Liver (tissue), 9 donors: ENCODE measurements around the gene RING1. TPM values are rescaled to one million over a fixed set of nuclear protein-coding genes. Genes with fewer than 3 reads are reported as not detected.

ENCODE experiments used
- DNase-seq: peaks from one replicate; pipeline ENCODE4 v3.0.0-alpha.2; 2017; ENCODE audit warnings: low spot score
- H3K27ac ChIP-seq, 2 donors: one replicate each; pipeline ENCODE4 v1.7.0; 2013; ENCODE audit warnings: inconsistent platforms in 2 of 2, low read length in 2 of 2, control low read depth in 1 of 2, low read depth in 1 of 2, mild to moderate bottlenecking in 1 of 2
- H3K27me3 ChIP-seq, 4 donors: one replicate each; pipeline versions ENCODE4 v1.6.1 to v1.7.0; 2013; ENCODE audit warnings: low read length in 3 of 4, inconsistent platforms in 1 of 4, mild to moderate bottlenecking in 1 of 4, moderate library complexity in 1 of 4; ENCODE audit not compliant: control insufficient read depth in 4 of 4, insufficient read depth in 4 of 4
- H3K36me3 ChIP-seq, 4 donors: one replicate each; pipeline versions ENCODE4 v1.6.1 to v1.7.0; 2013; ENCODE audit warnings: low read length in 3 of 4, mild to moderate bottlenecking in 3 of 4, low read depth in 1 of 4, moderate library complexity in 1 of 4; ENCODE audit not compliant: control insufficient read depth in 4 of 4, insufficient read depth in 3 of 4
- H3K4me1 ChIP-seq, 4 donors: one replicate each; pipeline versions ENCODE4 v1.6.1 to v1.7.0; 2013; ENCODE audit warnings: low read length in 3 of 4, mild to moderate bottlenecking in 3 of 4, moderate library complexity in 1 of 4; ENCODE audit not compliant: control insufficient read depth in 4 of 4, insufficient read depth in 4 of 4
- H3K4me3 ChIP-seq, 3 donors: one replicate each; pipeline versions ENCODE4 v1.6.1 to v1.7.0; 2013; ENCODE audit warnings: low read length in 3 of 3, control low read depth in 1 of 3, low read depth in 1 of 3, mild to moderate bottlenecking in 1 of 3
- H3K9ac ChIP-seq, 2 donors: one replicate each; pipeline ENCODE4 v1.7.0; 2013; ENCODE audit warnings: low read length in 2 of 2, mild to moderate bottlenecking in 2 of 2, moderate library complexity in 2 of 2, control low read depth in 1 of 2, low read depth in 1 of 2
- H3K9me3 ChIP-seq, 4 donors: one replicate each; pipeline versions ENCODE4 v1.6.1 to v1.7.0; 2013; ENCODE audit warnings: low read length in 3 of 4; ENCODE audit not compliant: control insufficient read depth in 4 of 4
- ATF3 ChIP-seq: IDR thresholded peaks from 2 replicates; pipeline ENCODE4 v1.6.1; 2016; ENCODE audit warnings: antibody characterized with exemption
- CTCF ChIP-seq: fragments of 150-350 bp; IDR thresholded peaks from 2 replicates; pipeline ENCODE4 v1.5.1; 2017; ENCODE audit warnings: improper control_type of control experiment, low read depth, low read length; ENCODE audit not compliant: missing input control
- EGR1 ChIP-seq, 2 donors: IDR thresholded peaks; 2 replicates each; pipeline ENCODE4 v1.6.1; 2016 to 2018; ENCODE audit warnings: antibody characterized with exemption in 2 of 2, low read depth in 2 of 2
- FOXA1 ChIP-seq: IDR thresholded peaks from 2 replicates; pipeline ENCODE4 v1.6.1; 2016; ENCODE audit warnings: antibody characterized with exemption
- FOXA2 ChIP-seq: IDR thresholded peaks from 2 replicates; pipeline ENCODE4 v1.6.1; 2016; ENCODE audit warnings: antibody characterized with exemption
- GABPA ChIP-seq, 2 donors: IDR thresholded peaks in 1 of 2; conservative IDR thresholded peaks in 1 of 2; 2 replicates each; pipeline ENCODE4 v1.6.1; 2016; ENCODE audit warnings: antibody characterized with exemption in 2 of 2, mild to moderate bottlenecking in 1 of 2, moderate library complexity in 1 of 2
- HNF4A ChIP-seq, 2 donors: conservative IDR thresholded peaks; 2 replicates each; pipeline ENCODE4 v1.6.1; 2016; ENCODE audit warnings: antibody characterized with exemption in 2 of 2, mild to moderate bottlenecking in 2 of 2
- HNF4G ChIP-seq: IDR thresholded peaks from 2 replicates; pipeline ENCODE4 v1.6.1; 2016; ENCODE audit warnings: antibody characterized with exemption
- JUND ChIP-seq, 2 donors: IDR thresholded peaks; 2 replicates each; pipeline ENCODE4 v1.6.1; 2016; ENCODE audit warnings: antibody characterized with exemption in 2 of 2
- MAX ChIP-seq: IDR thresholded peaks from 2 replicates; pipeline ENCODE4 v1.6.1; 2016; ENCODE audit warnings: antibody characterized with exemption
- NR2F2 ChIP-seq: IDR thresholded peaks from 2 replicates; pipeline ENCODE4 v1.6.1; 2016; ENCODE audit warnings: antibody characterized with exemption
- RAD21 ChIP-seq, 2 donors: IDR thresholded peaks; 2 replicates each; pipeline ENCODE4 v1.6.1; 2016; ENCODE audit warnings: antibody characterized with exemption in 2 of 2, mild to moderate bottlenecking in 2 of 2
- REST ChIP-seq: IDR thresholded peaks from 2 replicates; pipeline ENCODE4 v1.6.1; 2016; ENCODE audit warnings: antibody characterized with exemption, mild to moderate bottlenecking
- RXRA ChIP-seq, 2 donors: IDR thresholded peaks; 2 replicates each; pipeline ENCODE4 v1.6.1; 2017 to 2018; ENCODE audit warnings: antibody characterized with exemption in 2 of 2, mild to moderate bottlenecking in 1 of 2
- SP1 ChIP-seq: IDR thresholded peaks from 2 replicates; pipeline ENCODE4 v1.6.1; 2018; ENCODE audit warnings: antibody characterized with exemption, mild to moderate bottlenecking
- TAF1 ChIP-seq: conservative IDR thresholded peaks from 2 replicates; pipeline ENCODE4 v1.6.1; 2016; ENCODE audit warnings: antibody characterized with exemption, mild to moderate bottlenecking
- YY1 ChIP-seq: IDR thresholded peaks from 2 replicates; pipeline ENCODE4 v1.6.1; 2016; ENCODE audit warnings: antibody characterized with exemption, mild to moderate bottlenecking
- ZBTB33 ChIP-seq: IDR thresholded peaks from 2 replicates; pipeline ENCODE4 v1.6.1; 2016; ENCODE audit warnings: antibody characterized with exemption
- WGBS: extraction: QIAGEN DNeasy Blood & Tissue Kit; methylation state at CpG from one replicate; pipeline ENCODE4 v1.1.7; 2013; 5-methylcytosine and 5-hydroxymethylcytosine counted together
- polyA plus RNA-seq, 2 donors: library from polyadenylated mRNA; stranded (reverse) in 1 of 2; unstranded in 1 of 2; fragments of 200-250 nt in 1 of 2; fragments of >200 nt in 1 of 2; fragmentation: Nextera tagmentation in 1 of 2; extraction: Ambion mirVana in 1 of 2; gene quantifications; one replicate each; pipeline versions ENCODE4 v1.2.1 to v1.2.3, GENCODE V29; 2013 to 2015
- total RNA-seq, 2 donors: library from RNA; depleted of rRNA; stranded (reverse); fragments of >200 nt; gene quantifications; one replicate each; pipeline ENCODE4 v1.2.3, GENCODE V29; 2014
- donor health status: healthy.
- donor health status: healthy.
- donor health status: healthy.
- donor health status: healthy.
- donor health status: healthy.

RING1 gene
- total and polyA plus RNA-seq, 4 donors, result 4.4 to 19.7 (median 14.9) TPM

- Histone ChIP-seq H3K27me3 (peaks cover 0 to 2% (median 0%) of the 10 kb centered on the region in 4 donors), H3K9ac (no peak overlapping the region), H3K4me3 (no peak overlapping the region), H3K36me3 (no peaks in the 10 kb centered on the region), H3K9me3 (no peaks in the 10 kb centered on the region), H3K4me1 (peaks cover 0 to 6% (median 3%) of the 10 kb centered on the region in 4 donors), H3K27ac (no peak overlapping the region)
- 54% methylated on average over 1 of the region's 1 CpG for WGBS
- no peak for DNase-seq
- TF ChIP-seq YY1, result no peak
- no peak for TF ChIP-seq NR2F2
- TF ChIP-seq TAF1, result no peak
- TF ChIP-seq HNF4G, result no peak
- no peak for TF ChIP-seq MAX
- no peak for TF ChIP-seq FOXA1
- no peak for TF ChIP-seq ATF3
- TF ChIP-seq GABPA (IDR thresholded peaks at IDR 0.05 in 1 of 2, conservative IDR thresholded peaks at IDR 0.05 in 1 of 2), result no peak
- no peak for TF ChIP-seq RXRA (IDR thresholded peaks at IDR 0.05)
- TF ChIP-seq SP1, result no peak
- no peak for TF ChIP-seq CTCF
- TF ChIP-seq ZBTB33, result no peak
- TF ChIP-seq JUND (IDR thresholded peaks at IDR 0.05), result no peak
- no peak for TF ChIP-seq RAD21 (IDR thresholded peaks at IDR 0.05)
- TF ChIP-seq EGR1 (IDR thresholded peaks at IDR 0.05; ENCODE audit: low read depth in 2 of 2), result no peak
- no peak for TF ChIP-seq FOXA2
- no peak for TF ChIP-seq REST
- TF ChIP-seq HNF4A (conservative IDR thresholded peaks at IDR 0.05), result no peak
Observed at GRCh38 chr6:33243476-33243875, 35.2 kb downstream of the RING1 start.
